LHCN-M2 (cell line): ENCODE results near the gene TCHP. TPM values are rescaled to one million over a fixed set of nuclear protein-coding genes. Genes with fewer than 3 reads are reported as not detected.

Source experiments
- DNase-seq: peaks from one replicate; pipeline ENCODE4 v3.0.0-alpha.2; 2012; ENCODE audit warnings: low read depth
- total RNA-seq: library from RNA; depleted of rRNA; stranded (reverse); fragments of >200 nt; gene quantifications from 2 replicates; pipeline ENCODE4 v1.2.3, GENCODE V29; 2014

TCHP gene
- total RNA-seq, 1 experiment from 2014 or later: 19.0 TPM

DNA sequence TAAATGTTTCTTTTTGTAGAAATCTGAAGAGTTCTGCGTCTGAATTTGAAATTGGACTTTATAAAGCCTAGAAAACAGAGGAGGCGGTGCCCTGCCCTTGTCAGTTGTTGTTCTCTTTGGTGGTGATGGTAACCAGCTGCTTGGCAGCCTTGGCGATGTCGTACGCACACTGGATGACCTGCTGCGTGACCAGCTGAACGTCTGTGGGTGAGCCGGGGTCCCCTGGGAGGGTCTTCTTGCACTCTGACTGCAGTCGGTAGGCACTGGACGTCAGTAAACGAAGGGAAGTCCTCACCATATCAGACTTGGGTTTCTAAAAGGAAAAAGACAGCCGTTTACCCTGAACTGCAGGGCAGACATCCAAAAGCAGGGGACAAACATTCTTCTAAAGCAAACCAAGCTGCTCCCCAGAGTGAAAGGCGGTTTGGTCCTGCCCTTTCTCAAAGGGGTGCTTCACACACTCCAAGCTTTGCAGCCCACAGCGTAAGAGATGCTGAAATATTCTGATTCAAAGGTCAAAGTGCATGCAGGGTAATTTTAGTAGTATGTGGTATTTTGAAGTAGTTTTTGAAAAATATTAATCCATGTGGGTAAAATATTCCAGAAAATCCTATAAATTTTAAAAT, 32.9 kb downstream of the TCHP start:
- DNase-seq: peak; percentile 51

DNA sequence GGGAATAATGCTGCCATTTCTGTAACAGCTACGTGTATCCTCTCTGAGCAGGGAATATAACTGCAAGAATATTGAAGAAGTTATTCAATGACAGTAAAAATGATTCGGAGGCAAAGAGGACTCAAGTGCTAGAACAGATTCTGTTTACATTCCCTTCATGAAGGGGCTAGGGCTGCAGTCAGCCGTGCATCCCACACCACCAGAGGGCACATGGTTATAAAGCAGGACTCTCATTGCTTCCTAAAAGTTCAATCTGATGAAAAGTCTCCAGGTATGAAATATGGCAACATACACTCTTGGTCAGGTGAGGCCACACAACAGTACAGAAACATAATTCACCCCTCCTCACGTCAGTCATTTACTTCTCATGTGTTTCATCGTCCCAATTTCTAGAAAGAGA, 34.0 kb downstream of the TCHP start:
- peak; percentile 25 for DNase-seq

DNA sequence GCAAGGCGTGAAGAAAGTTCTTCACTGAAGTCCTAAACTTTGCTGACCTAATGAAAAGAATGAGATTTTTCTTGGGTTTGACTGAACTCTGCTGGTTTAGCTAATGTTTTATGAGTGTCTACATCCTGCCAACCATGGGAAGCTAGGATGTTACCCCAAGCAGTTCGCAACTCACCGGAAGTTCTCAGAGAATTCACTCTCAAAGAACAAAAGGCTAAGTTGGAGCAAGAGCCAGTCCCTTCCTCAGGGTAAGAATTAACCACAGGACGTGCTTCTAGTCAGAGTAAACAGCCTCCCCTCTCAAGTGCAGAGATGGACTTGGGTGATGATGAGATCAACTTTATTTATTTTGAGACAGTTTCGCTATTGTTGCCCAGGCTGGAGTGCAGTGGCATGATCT, 37.3 kb downstream of the TCHP start:
- no peak for DNase-seq

DNA sequence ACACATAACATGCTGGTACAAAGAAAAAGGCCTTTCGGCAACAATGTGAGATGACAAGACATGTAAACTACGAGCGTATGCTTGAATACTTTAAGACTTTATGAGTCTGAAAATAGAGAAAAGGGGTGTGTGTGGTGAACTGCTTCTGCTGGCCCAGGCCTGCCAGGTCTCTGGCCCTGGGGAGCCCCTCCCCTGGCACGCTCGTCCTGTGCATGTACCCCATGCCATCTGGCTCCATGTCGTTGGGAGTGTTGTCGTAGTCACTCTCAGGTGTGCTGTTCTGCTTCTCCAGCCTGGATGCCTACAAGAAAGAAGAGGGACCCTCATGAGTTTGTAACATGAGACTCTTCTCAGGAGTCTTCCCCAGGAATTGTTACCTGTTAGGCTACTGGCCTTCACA, 38.9 kb downstream of the TCHP start:
- no peak for DNase-seq

DNA sequence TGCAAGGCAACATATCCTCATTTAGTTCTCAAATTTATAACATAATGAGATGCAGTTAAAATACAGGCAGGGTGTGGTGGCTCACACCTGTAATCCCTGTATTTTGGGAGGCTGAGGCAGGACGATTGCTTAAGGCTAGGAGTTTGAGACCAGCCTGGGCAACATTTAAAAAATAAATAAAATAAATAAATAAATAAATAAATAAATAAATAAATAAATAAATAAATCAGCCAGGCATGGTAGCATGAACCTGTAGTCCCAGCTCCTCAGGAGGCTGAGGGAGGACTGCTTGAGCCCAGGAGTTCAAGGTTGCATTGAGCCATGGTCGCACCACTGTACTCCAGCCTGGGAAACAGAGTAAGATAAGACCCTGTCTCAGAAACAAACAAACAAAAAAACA, 39.4 kb downstream of the TCHP start:
- no peak for DNase-seq

DNA sequence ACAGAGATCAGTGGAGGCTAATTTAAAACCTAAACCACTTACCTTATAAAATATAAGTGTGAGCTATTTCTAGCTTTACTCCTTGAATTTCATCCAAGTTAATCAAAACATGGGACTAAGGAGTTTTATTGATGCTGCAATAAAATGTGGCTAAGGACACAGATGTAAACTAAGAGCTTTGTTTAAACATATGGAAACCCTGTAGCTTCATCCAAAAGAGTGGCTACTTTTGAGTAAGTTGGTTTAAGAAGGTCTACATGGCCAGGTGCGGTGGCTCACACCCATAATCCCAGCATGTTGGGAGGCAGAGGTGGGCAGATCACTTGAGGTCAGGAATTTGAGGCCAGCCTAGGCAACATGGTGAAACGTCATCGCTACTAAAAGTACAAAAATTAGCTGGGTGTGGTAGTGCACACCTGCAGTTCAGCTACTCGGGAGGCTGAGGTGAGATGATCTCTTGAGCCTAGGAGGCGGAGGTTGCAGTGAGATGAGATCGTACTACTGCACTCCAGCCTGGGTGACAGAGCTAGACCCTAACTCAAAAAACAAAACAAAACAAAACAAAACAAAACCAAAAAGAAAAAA, 40.4 kb downstream of the TCHP start:
- no peak for DNase-seq

DNA sequence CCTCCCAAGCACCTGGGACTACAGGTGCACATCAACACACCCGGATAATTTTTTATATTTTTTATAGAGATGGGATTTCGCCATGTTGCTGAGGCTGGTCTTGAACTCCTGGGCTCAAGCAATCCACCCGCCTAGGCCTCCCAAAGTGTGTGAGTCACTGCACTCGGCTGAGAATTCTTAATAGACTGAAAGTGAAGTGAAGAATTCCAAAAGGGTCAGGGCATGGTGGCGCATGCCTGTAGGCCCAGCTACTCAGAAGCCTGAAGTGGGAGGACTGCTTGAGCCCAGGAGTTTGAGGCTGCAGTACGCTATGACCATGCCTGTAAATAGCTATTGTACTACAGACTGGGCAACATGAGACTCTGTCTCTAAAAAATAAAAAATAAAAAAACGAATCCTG, 43.7 kb downstream of the TCHP start:
- no peak for DNase-seq

DNA sequence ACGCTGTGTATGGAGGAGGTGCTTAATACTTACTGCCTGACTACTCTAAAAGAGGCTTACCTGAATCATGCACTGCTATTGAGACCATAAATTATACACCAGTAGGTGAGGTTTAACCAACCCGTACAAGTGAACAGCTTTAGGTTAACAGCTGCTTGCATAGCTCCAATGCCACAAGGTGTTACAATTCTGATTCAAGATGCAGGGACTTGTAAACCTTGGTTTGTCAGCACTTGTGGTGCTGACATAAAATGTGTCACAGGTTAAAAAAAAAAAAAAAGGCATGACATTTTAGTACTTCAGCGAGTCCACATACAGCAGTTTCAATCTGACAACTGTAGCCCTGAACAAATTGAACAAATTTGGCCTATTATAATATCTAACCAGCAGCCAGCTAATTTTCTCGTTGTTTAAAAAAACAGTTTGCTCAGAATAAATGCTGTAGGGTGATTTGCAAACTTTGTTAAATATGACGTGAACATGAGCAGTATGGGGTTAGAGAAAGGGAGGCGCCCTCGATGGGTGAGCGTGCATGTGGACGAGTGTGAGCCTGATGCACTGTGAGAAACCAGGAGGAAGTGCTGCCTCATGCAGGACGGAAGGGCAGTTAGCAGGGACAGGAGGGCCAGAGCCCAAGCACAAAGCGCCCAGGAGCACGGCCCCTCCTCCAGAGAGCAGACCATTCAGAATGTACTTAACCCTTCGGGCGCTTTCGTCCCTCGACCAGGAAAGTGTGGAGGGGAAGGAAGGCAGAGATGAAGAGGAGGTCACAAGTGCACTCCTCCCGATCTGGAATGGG, 44.7 kb downstream of the TCHP start:
- peak; percentile 83 for DNase-seq

DNA sequence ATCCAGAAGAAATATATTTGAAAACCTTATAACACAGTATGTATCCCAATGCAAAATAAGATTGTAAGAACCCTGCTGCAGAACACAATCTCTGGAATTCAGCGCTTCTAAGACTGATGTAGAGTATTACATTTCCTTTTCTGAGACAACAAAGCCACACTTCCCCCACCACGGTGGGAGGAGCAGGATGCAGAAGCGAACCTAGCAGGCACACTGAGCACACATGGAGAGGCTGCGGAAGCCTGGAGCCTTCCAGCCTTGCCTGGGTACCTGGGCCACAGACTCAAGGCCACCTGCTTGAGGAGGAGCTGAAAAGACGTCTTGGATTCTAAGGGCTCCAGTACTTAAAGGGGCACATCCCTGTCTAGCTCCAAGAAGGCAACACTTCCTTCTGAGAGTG, 46.4 kb downstream of the TCHP start:
- DNase-seq: peak; percentile 77

DNA sequence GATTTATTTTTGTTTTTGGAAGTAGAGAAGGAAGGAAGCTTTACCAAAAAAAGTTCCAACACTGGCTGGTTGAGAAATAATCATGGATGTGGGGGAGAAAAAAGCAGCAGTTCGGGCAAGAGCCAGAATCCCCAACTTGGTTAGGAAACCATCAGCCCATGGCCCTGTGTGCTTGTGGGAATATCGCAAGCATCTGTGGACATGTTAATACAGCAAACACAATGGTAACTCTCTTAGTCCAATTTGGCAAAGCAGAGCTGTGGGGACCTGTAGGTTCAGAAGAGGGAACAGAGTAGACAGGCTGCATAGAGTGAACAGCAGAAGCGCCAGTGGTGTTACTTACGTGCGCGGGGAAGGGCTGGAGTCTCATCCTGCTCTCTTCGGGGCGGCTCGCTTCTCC, 46.8 kb downstream of the TCHP start:
- no peak for DNase-seq

DNA sequence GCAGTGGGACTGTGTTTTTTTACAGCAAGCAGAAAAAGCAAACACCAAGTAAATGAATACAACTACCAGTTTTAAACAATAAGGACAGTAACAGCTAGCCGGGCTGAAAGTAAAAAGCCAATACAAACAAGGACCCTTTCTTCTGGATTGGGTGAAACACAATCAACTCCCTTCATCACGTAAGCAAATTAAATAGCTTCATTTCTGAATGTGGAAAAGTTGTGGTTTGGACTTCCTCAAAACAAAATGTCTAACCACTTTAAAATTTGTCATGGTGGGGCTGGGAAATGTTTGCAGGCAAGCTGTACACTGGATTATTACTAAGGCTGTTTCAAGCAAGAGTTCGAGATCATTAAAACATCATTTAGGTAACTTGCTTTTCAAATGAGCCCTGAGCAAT, 47.4 kb downstream of the TCHP start:
- peak; percentile 72 for DNase-seq

DNA sequence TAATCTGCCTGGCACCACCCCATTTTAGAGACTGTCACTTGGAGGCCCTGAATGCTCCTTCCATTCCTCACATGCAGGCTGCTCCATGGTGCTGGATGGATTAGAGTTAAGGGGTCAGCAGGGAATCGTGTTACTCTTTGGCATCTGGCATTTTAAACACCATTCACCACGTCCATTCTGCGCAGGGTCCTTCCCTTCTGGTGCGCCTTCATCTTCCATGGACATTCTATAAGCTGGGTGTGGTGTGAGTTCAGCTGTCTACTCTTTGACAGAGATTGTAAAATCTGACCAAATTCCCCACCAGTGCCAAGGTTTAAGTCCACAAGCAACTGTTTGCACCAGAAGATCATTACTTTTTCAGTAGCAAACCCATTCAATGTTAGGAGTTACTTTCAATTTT, 48.3 kb downstream of the TCHP start:
- peak; percentile 86 for DNase-seq

DNA sequence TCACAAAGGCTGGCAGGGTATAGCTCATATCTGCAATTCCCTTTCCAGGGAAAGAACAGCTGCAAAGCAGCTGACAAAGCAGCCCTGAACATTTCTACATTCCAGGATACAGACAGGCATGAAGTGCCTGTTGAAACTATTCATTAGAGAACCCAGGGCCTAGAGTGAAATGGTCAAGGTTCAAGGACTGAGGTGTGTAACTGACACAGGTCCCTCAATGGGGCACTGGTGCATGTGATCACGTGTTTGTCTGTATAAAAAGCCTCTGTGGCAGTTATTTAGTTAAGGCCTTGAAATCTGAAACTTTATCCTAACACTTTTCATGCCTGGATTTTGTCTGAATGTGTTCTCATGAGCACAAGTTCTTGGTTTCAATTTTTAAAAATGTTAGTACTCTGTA, 49.0 kb downstream of the TCHP start:
- peak; percentile 97 for DNase-seq

DNA sequence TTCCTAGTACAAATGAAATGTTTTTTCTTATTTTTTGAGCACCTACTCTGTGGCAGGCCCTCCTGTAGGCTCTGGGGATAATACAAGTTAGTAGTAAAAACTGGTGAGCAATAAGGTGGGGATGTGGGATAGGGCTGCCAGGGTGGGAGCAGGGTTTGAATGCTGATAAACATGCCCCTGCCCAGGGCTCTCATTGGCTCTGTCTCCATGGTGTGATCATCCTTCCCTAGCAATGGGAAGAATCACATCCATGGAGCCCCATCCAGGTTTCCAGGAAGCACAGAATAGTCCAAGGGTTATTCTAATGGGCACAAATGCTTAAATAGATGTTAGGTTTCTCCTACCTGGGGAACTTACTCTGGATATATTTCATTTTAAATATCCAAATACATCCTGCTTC, 50.6 kb downstream of the TCHP start:
- DNase-seq: no peak

DNA sequence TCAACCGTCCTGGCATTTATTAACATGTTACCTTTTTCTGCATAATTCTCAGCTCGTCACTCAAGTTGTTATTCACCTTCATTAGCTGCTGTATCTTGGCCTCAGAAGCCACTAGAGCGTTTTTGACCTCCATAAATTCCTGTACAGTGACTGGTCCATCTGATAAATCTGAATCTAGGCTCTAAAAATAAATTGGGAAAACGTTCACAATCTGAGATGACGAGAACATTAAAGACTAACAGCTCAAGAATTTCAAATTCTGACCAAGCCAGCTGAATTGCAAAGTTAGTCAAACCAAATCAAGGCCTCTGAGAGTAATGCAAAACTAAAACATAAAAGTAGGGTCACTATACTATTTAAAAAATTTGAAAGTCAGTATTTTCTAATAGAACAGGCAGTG, 51.1 kb downstream of the TCHP start:
- peak; percentile 92 for DNase-seq

DNA sequence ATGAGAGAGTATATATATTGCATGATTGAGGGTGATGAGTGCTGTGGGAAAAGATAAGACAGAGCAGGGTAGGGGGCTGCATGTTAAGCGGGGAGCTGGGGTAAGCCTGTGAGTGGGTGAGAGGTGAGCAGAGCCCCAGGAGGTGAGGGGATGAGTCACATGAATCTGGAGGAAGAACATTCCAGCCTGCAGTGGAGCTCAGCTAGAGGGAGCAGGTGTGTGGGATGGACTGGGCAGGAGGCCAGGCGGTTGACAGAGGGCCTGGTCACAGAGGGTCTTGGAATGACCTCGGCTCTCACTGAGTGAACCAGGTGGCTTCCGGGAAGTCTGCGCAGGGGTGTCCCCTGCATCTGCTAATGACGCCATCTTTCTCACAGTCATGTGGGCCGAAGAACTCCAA, 51.7 kb downstream of the TCHP start:
- DNase-seq: peak; percentile 92

DNA sequence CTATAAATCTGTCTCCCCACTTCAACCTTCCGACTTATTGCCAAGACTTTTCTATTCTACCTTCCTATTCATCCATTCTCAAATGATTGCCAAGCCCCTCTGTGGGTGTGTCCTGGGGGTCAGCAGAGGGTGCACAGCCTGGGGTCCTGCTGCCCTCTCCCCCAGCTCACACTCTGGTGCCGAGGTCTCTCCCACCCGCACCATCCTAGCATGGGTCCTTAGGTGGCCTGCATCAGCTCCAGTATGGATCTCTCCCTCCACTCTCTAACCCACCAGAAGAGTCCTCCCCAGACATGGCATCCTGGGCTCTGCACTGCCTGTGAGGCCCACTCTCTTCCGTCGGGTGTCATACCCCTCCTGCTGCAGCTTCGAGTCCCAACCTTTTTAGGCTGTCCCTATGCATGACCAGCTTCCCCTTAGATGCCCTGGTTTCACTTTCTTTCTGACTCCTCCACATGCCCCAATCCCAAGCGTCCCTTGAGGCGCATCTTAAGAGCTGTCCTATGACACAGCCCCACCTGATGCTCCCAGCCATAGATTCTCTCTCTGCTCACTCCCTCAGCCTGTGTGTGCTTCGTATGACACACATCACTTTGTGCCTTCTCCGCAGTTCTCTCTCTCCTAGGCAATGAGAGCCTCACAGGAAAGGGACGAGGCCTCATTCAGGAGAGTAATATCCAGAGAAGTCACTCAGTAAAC, 52.2 kb downstream of the TCHP start:
- DNase-seq: no peak

DNA sequence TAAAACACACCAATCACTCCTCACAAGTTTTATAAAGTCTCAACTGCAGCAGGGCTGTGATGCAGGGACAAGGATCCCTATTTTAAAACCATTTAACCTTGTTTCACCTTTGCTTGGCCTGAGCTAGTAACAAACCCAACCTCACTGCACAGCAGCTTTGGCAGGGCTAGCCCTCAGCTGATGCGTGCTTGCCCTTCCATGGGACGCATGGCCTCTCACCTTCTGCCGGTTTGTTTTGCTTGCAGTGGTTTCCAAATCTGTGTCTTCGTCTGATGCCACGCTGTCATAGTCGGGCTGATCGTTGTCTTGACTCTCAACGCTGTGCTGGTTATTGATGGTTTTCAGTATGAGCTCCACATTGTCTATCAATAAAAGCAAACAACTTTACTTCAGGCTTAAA, 52.8 kb downstream of the TCHP start:
- DNase-seq: no peak

DNA sequence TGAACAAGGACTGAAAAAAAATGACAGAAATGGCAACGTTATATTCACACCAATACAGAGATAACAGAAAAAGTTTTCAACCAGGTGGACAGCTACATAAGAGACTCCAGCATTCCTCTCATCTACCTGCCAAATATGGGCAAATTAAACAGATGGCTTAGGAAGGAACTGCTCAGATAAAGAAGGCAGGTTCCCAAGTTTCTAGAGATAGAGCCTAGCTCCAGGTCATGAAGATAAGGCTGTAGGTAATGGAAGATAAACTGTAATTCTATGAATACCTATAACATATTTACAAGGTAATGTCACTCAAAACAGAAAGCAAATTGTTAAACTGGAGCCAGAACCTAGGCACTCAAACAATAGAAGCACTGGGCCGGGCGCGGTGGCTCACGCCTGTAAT, 53.6 kb downstream of the TCHP start:
- no peak for DNase-seq

DNA sequence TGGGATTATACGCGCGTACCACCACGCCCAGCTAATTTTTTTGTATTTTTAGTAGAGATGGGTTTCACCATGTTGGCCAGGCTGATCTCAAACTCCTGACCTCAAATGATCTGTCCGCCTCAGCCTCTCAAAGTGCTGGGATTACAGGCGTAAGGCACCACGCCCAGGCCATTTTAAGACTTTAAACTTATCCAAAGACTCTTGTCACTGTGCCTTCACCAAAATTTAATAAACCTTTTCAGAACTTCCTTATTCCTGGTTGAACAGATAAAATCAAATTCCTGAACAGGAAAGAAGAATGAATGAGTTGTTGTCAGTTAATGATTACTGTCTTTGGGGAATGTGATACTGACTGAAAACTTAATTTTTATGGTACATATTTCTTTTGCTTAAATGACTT, 58.3 kb downstream of the TCHP start:
- DNase-seq: no peak

DNA sequence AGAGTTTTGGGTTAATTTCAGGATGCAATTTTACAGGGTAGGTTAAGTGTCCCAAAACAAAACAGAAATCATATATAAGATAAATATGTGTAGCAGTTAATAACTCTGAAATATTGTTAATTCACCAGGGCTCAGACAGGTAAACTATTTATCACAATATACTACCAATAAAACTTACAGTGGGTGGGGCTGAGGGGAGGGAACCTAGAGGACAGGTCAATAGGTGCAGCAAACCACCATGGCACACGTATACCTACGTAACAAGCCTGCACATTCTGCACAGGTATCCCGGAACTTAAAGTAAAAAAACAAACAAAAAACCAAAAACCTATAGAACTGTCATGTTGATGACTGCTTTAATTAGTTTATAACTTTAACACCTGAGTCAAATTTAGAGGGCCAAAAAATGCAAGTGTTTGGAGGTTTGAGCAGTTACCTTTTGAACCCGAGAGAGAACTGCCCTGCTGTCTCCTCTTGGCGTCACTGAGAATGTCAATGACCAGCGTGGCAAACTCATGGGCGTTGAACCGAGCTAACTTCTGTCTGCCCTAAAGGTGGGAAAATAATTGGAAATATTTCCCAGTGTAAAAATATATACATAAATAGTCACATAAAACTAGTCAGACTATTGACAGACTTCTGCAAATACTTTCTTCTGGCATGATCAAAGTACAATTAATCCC, 59.5 kb downstream of the TCHP start:
- DNase-seq: no peak

DNA sequence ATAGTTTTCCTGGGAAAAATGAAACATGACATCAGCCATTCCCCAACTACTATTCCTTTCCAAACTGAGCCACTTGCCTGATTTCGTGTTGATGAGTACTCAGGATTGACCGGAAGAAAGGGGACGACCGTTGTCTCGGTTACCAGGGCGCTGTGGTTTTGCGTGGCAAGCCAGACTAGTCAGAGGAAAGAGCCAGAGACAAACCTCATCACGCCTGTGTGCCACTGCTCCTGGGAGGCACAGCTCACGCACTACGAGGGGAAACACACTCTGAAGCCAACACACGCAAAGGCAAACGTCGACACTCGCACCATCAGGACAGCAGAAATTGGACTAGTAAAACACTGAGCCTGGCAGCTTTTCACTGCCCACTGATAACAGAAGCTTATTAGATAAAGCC, 61.1 kb downstream of the TCHP start:
- DNase-seq: no peak
